HepG2 (cell line): ENCODE results near the gene SFMBT1. TPM values are rescaled to one million over a fixed set of nuclear protein-coding genes. Genes with fewer than 3 reads are reported as not detected.

Source experiments
- ATAC-seq: fragments of 200-7000 bp; cut with Tn5 transposase; 3 replicates; pipeline ENCODE4 v1.9.1; 2020; ENCODE audit warnings: mild to moderate bottlenecking, moderate library complexity
- BruUV-seq: library from RNA; stranded (reverse); fragments of 400-500 nt; replicated peaks from 2 replicates; lab custom pipeline; 2021; lab: Mats Ljungman, UMichigan
- CTCF ChIA-PET: fragments of 300-600 bp; formaldehyde crosslinking; extraction: SDS; loops from one replicate; lab custom pipeline; 2021; ENCODE audit warnings: low total read pairs, inconsistent platforms, low intra/inter-chr PET ratio; lab: Yijun Ruan, JAX
- POLR2A ChIA-PET: fragments of 350-600 bp; sonication (Branson Sonifier 250); formaldehyde crosslinking; loops from one replicate; lab custom pipeline; 2020; ENCODE audit warnings: antibody characterized with exemption, inconsistent platforms; lab: Yijun Ruan, JAX
- DNase-seq: peaks from one replicate; pipeline ENCODE4 v3.0.0-alpha.2; 2015; ENCODE audit warnings: low spot score
- FAIRE-seq: peaks from 3 replicates; lab custom pipeline; 2011; peaks lifted over from hg19 to GRCh38; lab: Jason Lieb, UNC
- H2AFZ ChIP-seq: one replicate; pipeline ENCODE4 v1.6.1; 2011; ENCODE audit warnings: low read length, inconsistent platforms
- H3K27ac ChIP-seq: fragments of 300-600 bp; 3 replicates; pipeline ENCODE4 v1.8.0; 2011; ENCODE audit warnings: mixed run types, mild to moderate bottlenecking, mixed read lengths, low read length, inconsistent platforms; ENCODE audit not compliant: insufficient read depth; ENCODE audit errors: extremely low read length
- H3K27me3 ChIP-seq, 2 experiments: fragments of 200-600 bp in 1 of 2; 2 replicates in 1 of 2; 3 replicates in 1 of 2; pipeline versions ENCODE4 v1.6.0 to v1.8.0; 2011; ENCODE audit warnings: low read length in 2 of 2, mild to moderate bottlenecking in 2 of 2, moderate library complexity in 2 of 2, inconsistent platforms in 1 of 2; ENCODE audit not compliant: insufficient read depth in 2 of 2, control insufficient read depth in 1 of 2
- H3K36me3 ChIP-seq, 2 experiments: fragments of 200-600 bp in 1 of 2; replicated peaks in 1 of 2; 2 replicates in 1 of 2; 3 replicates in 1 of 2; pipeline versions ENCODE4 v1.5.1 to v1.8.0; 2011; ENCODE audit warnings: low read length in 2 of 2, inconsistent platforms in 1 of 2; ENCODE audit not compliant: insufficient read depth in 2 of 2, control insufficient read depth in 1 of 2
- H3K4me1 ChIP-seq: 2 replicates; pipeline ENCODE4 v1.5.1; 2012; ENCODE audit warnings: low read length, inconsistent platforms; ENCODE audit not compliant: insufficient read depth
- H3K4me2 ChIP-seq: 2 replicates; pipeline ENCODE4 v1.6.0; 2011; ENCODE audit warnings: low read depth, low read length, inconsistent platforms
- H3K4me3 ChIP-seq, 3 experiments: fragments of 200-600 bp in 1 of 3; sonication (generic), shearing (Covaris generic) in 1 of 3; replicated peaks in 1 of 3; 2 replicates each; pipeline ENCODE4 v1.5.1; 2011 to 2016; ENCODE audit warnings: low read length in 3 of 3, inconsistent platforms in 2 of 3, low read depth in 2 of 3, mild to moderate bottlenecking in 2 of 3, control low read depth in 1 of 3, mixed read lengths in 1 of 3; ENCODE audit not compliant: insufficient read depth in 1 of 3
- H3K79me2 ChIP-seq: one replicate; pipeline ENCODE4 v1.6.1; 2011; ENCODE audit warnings: low read length, inconsistent platforms; ENCODE audit not compliant: insufficient read depth
- H3K9ac ChIP-seq: 2 replicates; pipeline ENCODE4 v1.6.0; 2011; ENCODE audit warnings: mild to moderate bottlenecking, low read depth, low read length, inconsistent platforms; ENCODE audit not compliant: insufficient read depth
- H3K9me3 ChIP-seq: 2 replicates; pipeline ENCODE4 v1.5.1; 2012; ENCODE audit warnings: mild to moderate bottlenecking, low read length
- H4K20me1 ChIP-seq: 2 replicates; pipeline ENCODE4 v1.6.0; 2011; ENCODE audit warnings: inconsistent platforms, mild to moderate bottlenecking, low read length, moderate library complexity; ENCODE audit not compliant: insufficient read depth
- ASH2L ChIP-seq: fragments of 300-600, 200-600 bp; sonication (generic); IDR thresholded peaks from 2 replicates; pipeline ENCODE4 v1.7.0; 2017; ENCODE audit warnings: low read depth, mild to moderate bottlenecking, moderate library complexity, mixed read lengths, low read length; ENCODE audit not compliant: insufficient read length
- CAMTA2 ChIP-seq: sonication (generic); formaldehyde crosslinking; IDR thresholded peaks from 2 replicates; pipeline ENCODE4 v1.4.0; 2020; ENCODE audit warnings: mild to moderate bottlenecking, missing genetic modification reagents, borderline replicate concordance
- CBX5 ChIP-seq: sonication (generic); formaldehyde crosslinking; IDR thresholded peaks from 2 replicates; pipeline ENCODE4 v1.4.0; 2020; ENCODE audit warnings: missing genetic modification reagents, borderline replicate concordance
- HNRNPH1 ChIP-seq: fragments of 200-400 bp; formaldehyde crosslinking; optimal IDR thresholded peaks from 2 replicates; pipeline ENCODE3; 2017; ENCODE audit warnings: mild to moderate bottlenecking, low read depth, low read length
- MXD4 ChIP-seq: IDR thresholded peaks from 2 replicates; pipeline ENCODE4 v1.6.1; 2016; ENCODE audit warnings: mild to moderate bottlenecking, missing biosample characterization, missing genetic modification reagents
- NCOA2 ChIP-seq: sonication (generic); formaldehyde crosslinking; IDR thresholded peaks from 2 replicates; pipeline ENCODE4 v1.8.0; 2022; ENCODE audit warnings: inconsistent platforms
- NR3C1 ChIP-seq: sonication (generic); formaldehyde crosslinking; IDR thresholded peaks from 2 replicates; pipeline ENCODE4 v1.4.0; 2020; ENCODE audit warnings: missing genetic modification reagents
- RNF2 ChIP-seq: fragments of 450-650 bp; conservative IDR thresholded peaks from 2 replicates; pipeline ENCODE4 v1.6.1; 2016; ENCODE audit warnings: low read depth
- RORA ChIP-seq: sonication (generic); formaldehyde crosslinking; IDR thresholded peaks from 2 replicates; pipeline ENCODE4 v1.5.0; 2020; ENCODE audit warnings: mild to moderate bottlenecking, missing genetic modification reagents, moderate library complexity
- SALL2 ChIP-seq: sonication (generic); formaldehyde crosslinking; IDR thresholded peaks from 2 replicates; pipeline ENCODE4 v1.8.1; 2023; ENCODE audit warnings: mild to moderate bottlenecking, missing genetic modification reagents, inconsistent platforms
- SMARCC2 ChIP-seq: fragments of 450-650 bp; IDR thresholded peaks from 2 replicates; pipeline ENCODE4 v1.6.1; 2017; ENCODE audit warnings: antibody characterized with exemption, mild to moderate bottlenecking
- SNAPC2 ChIP-seq: sonication (generic); formaldehyde crosslinking; IDR thresholded peaks from 2 replicates; pipeline ENCODE4 v1.8.1; 2022; ENCODE audit warnings: mild to moderate bottlenecking, missing genetic modification reagents
- THYN1 ChIP-seq: sonication (generic); formaldehyde crosslinking; IDR thresholded peaks from 2 replicates; pipeline ENCODE4 v1.8.1; 2023; ENCODE audit warnings: low read depth, mild to moderate bottlenecking, moderate library complexity, missing genetic modification reagents, borderline replicate concordance
- ZFYVE20 ChIP-seq: sonication (generic); formaldehyde crosslinking; IDR thresholded peaks from 2 replicates; pipeline ENCODE4 v1.8.0; 2023; ENCODE audit warnings: low read depth, mild to moderate bottlenecking, moderate library complexity, missing genetic modification reagents, borderline replicate concordance
- ZMYM4 ChIP-seq: sonication (generic); formaldehyde crosslinking; IDR thresholded peaks from 2 replicates; pipeline ENCODE4 v1.8.1; 2023; ENCODE audit warnings: mild to moderate bottlenecking, missing genetic modification reagents
- ZNF17 ChIP-seq: sonication (generic); formaldehyde crosslinking; IDR thresholded peaks from 2 replicates; pipeline ENCODE4 v1.5.0; 2020; ENCODE audit warnings: mild to moderate bottlenecking, missing genetic modification reagents
- ZNF496 ChIP-seq: sonication (generic); formaldehyde crosslinking; IDR thresholded peaks from 2 replicates; pipeline ENCODE4 v1.8.1; 2023; ENCODE audit warnings: mild to moderate bottlenecking, moderate library complexity, missing genetic modification reagents; ENCODE audit not compliant: insufficient replicate concordance
- ZNF550 ChIP-seq: sonication (generic); formaldehyde crosslinking; IDR thresholded peaks from 2 replicates; pipeline ENCODE4 v1.4.0; 2020; ENCODE audit warnings: mild to moderate bottlenecking, missing genetic modification reagents, borderline replicate concordance
- ZNF572 ChIP-seq: sonication (generic); formaldehyde crosslinking; IDR thresholded peaks from 2 replicates; pipeline ENCODE4 v1.5.1; 2020; ENCODE audit warnings: mild to moderate bottlenecking, missing genetic modification reagents
- ZNF678 ChIP-seq: sonication (generic); formaldehyde crosslinking; IDR thresholded peaks from 2 replicates; pipeline ENCODE4 v1.4.0; 2020; ENCODE audit warnings: mild to moderate bottlenecking, missing genetic modification reagents
- ZNF761 ChIP-seq: sonication (generic); formaldehyde crosslinking; conservative IDR thresholded peaks from 2 replicates; pipeline ENCODE4 v1.4.0; 2020; ENCODE audit warnings: mild to moderate bottlenecking, missing genetic modification reagents
- ZSCAN9 ChIP-seq: IDR thresholded peaks from 2 replicates; pipeline ENCODE4 v1.6.1; 2016; ENCODE audit warnings: borderline replicate concordance
- WGBS: methylation state at CpG from one replicate; pipeline ENCODE4 v1.1.6; 2017; ENCODE audit warnings: low lambda C conversion rate; 5-methylcytosine and 5-hydroxymethylcytosine counted together
- in situ Hi-C: cut with HindIII; loops from 2 replicates; pipeline ENCODE4 v1.10.0; 2017; ENCODE audit warnings: low pct_unique_long_range_greater_than_20kb; ENCODE audit not compliant: extremely low pct_ligation_motif_present
- intact Hi-C: fragments of 100-400 bp; cut with micrococcal nuclease; formaldehyde crosslinking; loops from one replicate; pipeline ENCODE4 v1.10.0; 2022; ENCODE audit not compliant: unreplicated experiment
- polyA plus RNA-seq, 8 experiments: library from polyadenylated mRNA; depleted of rRNA in 3 of 8; stranded (reverse) in 7 of 8; unstranded in 1 of 8; fragments of >200 nt; fragmentation: Illumina TruSeq in 4 of 8; extraction: Trizol in 4 of 8; gene quantifications; 2 replicates each; pipeline versions ENCODE4 v1.2.1 to v1.2.3, GENCODE V29; 2011 to 2016; ENCODE audit warnings: low read depth in 4 of 8, missing spikeins in 1 of 8, mixed read lengths in 1 of 8; ENCODE audit not compliant: insufficient read depth in 1 of 8
- total RNA-seq, 5 experiments: library from RNA; depleted of rRNA; stranded (reverse); fragments of >200 nt; fragmentation: Illumina TruSeq; extraction: Trizol; gene quantifications; 2 replicates each; pipeline ENCODE4 v1.2.3, GENCODE V29; 2016; ENCODE audit warnings: low read depth in 1 of 5
- TF ChIP-seq, protein P1 (sequence below): sonication (generic); formaldehyde crosslinking; IDR thresholded peaks from 2 replicates; pipeline ENCODE4 v1.8.1; 2022; ENCODE audit warnings: mild to moderate bottlenecking, missing genetic modification reagents
- TF ChIP-seq, protein P2 (sequence below): sonication (generic); formaldehyde crosslinking; IDR thresholded peaks from 2 replicates; pipeline ENCODE4 v1.5.0; 2020; ENCODE audit warnings: missing genetic modification reagents

SFMBT1 gene
- total and polyA plus RNA-seq, 2 of the 13 experiments (the other 11 are each of a cell fraction or from before 2014, with no cell fraction given) = 3.8 to 12.8 TPM

DNA sequence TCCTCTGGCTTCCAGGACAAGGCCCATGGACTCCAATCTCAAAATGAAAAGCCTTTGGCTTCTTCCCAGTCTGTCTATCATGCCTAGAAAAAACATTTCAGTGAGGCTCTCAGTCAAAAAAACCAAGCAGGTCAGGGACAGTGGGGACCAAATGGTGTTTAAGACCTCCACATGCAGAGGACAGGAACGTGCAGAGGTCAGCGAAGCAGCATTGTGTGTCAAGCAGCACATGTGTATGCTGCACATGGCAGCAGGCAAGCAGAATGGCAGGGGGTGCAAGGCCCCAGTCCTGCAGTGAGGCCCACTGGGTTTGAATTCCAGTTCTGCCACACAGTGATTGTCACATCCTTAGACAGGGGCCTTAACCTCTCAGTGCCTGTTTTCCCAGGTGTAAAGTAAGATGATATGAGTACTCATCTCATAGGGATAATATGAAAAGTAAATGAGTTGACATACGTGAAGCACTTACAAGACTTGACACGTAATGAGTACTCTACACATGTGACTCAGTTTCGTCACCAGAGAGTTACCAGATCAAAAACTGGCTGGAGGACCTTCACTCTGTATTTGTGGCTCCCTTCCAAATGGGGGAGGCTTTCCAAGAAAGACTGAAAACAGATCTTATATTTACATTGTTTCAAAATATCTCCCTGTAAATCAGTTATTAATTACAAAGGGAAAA is 159.7 kb downstream of the SFMBT1 start (continued):
- TF ChIP-seq CAMTA2 = no peak
- no peak for TF ChIP-seq ZNF17 (CRISPR knock-in tag)
- TF ChIP-seq ZNF496 = no peak
- no peak for TF ChIP-seq RNF2
- no peak for TF ChIP-seq ZNF550
- TF ChIP-seq, protein P1, sequence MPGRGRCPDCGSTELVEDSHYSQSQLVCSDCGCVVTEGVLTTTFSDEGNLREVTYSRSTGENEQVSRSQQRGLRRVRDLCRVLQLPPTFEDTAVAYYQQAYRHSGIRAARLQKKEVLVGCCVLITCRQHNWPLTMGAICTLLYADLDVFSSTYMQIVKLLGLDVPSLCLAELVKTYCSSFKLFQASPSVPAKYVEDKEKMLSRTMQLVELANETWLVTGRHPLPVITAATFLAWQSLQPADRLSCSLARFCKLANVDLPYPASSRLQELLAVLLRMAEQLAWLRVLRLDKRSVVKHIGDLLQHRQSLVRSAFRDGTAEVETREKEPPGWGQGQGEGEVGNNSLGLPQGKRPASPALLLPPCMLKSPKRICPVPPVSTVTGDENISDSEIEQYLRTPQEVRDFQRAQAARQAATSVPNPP = no peak

DNA sequence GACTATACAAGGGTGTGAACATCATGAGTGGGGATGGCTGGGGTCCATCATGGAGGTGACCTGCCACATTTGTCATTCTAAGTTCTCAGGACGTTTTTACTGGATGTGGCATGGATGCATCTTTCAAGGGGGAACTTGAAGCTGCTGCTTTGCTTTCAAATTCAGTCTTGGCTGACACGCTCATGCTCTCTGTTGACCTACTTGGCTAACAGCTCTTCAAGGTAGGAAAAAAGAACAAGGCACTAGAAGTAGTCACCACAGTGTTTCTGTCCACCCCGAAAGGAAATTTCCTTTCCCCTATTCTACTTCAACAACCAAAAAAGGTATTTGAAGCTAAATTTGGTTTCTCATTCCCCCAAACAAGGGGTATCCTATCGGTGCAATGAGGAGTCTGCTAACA is 163.5 kb downstream of the SFMBT1 start:
- ChIA-PET CTCF (no interaction called here), POLR2A (no interaction called here)
- FAIRE-seq (no peak), DNase-seq (no peak), ATAC-seq (no peak)
- intact Hi-C loops = no loop called here
- Histone ChIP-seq H3K36me3 (0 out of 5 replicates have a peak, but pooled peaks cover 0 to 3% of the 10 kb centered on the region in 2 experiments), H3K9me3 (no peaks in the 10 kb centered on the region), H3K27me3 (no peaks in the 10 kb centered on the region), H3K79me2 (no peaks in the 10 kb centered on the region), H3K4me1 (no peaks in the 10 kb centered on the region), H3K4me2 (no peak overlapping the region), H3K4me3 (no peak overlapping the region), H4K20me1 (no peaks in the 10 kb centered on the region), H2AFZ (no peak overlapping the region), H3K9ac (no peak overlapping the region), H3K27ac (no peak overlapping the region)
- in situ Hi-C loops = no loop called here
- BruUV-seq = no TSS peak
- no peak for TF ChIP-seq NR3C1 (CRISPR knock-in tag)
- no peak for TF ChIP-seq ZMYM4 (CRISPR knock-in tag)
- no peak for TF ChIP-seq MXD4 (CRISPR knock-in tag)
- no peak for TF ChIP-seq ZSCAN9 (CRISPR knock-in tag)
- no peak for TF ChIP-seq SMARCC2
- TF ChIP-seq RORA (CRISPR knock-in tag) = no peak
- no peak for TF ChIP-seq HNRNPH1
- no peak for TF ChIP-seq ZNF678 (CRISPR knock-in tag)
- no peak for TF ChIP-seq ASH2L
- no peak for TF ChIP-seq SALL2
- TF ChIP-seq, protein P2, sequence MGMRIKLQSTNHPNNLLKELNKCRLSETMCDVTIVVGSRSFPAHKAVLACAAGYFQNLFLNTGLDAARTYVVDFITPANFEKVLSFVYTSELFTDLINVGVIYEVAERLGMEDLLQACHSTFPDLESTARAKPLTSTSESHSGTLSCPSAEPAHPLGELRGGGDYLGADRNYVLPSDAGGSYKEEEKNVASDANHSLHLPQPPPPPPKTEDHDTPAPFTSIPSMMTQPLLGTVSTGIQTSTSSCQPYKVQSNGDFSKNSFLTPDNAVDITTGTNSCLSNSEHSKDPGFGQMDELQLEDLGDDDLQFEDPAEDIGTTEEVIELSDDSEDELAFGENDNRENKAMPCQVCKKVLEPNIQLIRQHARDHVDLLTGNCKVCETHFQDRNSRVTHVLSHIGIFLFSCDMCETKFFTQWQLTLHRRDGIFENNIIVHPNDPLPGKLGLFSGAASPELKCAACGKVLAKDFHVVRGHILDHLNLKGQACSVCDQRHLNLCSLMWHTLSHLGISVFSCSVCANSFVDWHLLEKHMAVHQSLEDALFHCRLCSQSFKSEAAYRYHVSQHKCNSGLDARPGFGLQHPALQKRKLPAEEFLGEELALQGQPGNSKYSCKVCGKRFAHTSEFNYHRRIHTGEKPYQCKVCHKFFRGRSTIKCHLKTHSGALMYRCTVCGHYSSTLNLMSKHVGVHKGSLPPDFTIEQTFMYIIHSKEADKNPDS (CRISPR knock-in tag) = no peak
- no peak for TF ChIP-seq ZNF761 (CRISPR knock-in tag)
- TF ChIP-seq CBX5 (CRISPR knock-in tag) = no peak
- no peak for TF ChIP-seq SNAPC2 (CRISPR knock-in tag)
- no peak for TF ChIP-seq NCOA2
- TF ChIP-seq ZNF572 (CRISPR knock-in tag) = no peak
- TF ChIP-seq THYN1 = no peak
- no peak for TF ChIP-seq ZFYVE20 (CRISPR knock-in tag)
- 86% methylated on average over 4 of the region's 4 CpGs for WGBS
